8988T (cell line): ENCODE data around the gene SOX12.
"Not testable (repeated sequence)": the region's sequence is repeated elsewhere in the genome, so short reads cannot be mapped to it uniquely, and the experiment has no call there.

Experiments used
- DNase-seq: peaks from one replicate; pipeline ENCODE4 v3.0.0; 2011

Gene SOX12

GRCh38 chr20:363319-364078, 38.1 kb downstream of the SOX12 start:
- DNase-seq, result no peak

DNA sequence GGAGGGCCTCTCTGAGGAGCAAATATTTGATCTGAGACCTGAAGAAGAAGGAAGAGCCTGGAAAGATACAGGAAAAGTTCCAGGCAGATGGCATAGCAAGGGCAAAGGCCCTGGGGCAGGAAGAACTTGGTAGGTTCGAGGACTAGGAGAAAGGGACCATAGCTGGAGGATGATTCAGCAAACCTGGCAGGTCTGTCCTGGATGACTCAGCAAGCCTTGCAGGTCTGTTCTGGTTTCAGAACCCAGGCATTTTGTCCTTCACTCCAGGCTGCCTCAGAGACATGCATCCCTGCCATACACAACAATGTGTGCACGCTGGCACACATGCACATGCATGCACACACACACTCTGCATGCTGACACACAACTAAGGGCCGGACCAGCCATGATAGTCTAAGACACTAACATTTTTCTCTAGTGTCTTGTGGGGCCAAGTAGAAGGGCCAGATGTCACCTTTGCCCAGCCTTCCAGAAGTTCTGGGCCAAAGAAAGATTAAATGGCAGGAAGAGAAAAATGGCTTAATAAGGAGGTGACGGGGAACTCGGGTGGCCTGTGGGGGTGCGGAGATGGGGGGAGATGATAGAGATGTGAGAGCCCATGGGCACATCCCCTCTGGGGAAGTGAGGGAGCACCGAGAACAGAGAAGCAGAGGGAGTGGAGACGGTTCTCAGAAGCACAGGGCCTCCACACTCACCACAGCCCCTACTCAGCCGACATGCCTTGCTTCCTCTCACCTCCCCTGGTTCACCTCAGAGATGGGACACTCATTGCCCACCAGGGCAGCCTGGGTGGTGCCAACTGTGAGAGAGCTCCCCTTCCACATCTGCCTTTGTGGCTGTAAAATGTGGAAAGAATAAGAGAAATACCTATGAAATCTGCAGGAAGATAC, 39.8 kb downstream of the SOX12 start:
- no peak for DNase-seq

- no peak for DNase-seq
These were observed 40.8 kb downstream of the SOX12 start for GRCh38 chr20:366041-366718.

DNA sequence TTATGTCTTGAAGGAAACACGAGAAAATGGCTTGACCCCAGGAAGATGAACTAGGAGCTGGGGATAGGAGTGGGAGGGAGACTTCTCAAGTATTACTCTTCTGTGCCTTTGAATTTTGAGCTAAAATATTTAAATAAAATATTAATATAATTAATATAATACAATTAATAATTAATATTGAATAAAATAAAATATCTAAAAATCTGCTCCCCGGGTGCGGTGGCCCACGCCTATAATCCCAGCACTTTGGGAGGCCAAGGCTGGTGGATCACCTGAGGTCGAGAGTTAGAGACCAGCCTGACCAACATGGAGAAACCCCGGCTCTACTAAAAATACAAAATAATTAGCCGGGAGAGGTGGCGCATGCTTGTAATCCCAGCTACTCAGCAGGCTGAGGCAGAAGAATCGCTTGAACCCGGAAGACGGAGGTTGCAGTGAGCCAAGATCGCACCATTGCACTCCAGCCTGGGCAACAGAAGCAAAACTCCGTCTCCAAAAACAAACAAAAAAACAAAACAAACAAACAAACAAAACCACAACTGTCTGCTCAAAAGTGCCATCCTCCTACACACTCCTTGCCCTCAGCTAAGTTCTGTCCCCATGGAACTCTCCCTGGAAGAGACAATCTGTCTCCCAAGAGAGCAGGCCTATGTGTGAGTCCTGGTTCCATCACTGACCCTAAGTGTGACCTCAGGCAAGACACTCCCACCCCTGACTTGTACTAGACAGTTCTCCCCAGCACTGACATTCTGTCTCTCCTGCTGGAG, 41.5 kb downstream of the SOX12 start:
- DNase-seq, result no peak

- DNase-seq, result no peak
These were observed 42.1 kb downstream of the SOX12 start for GRCh38 chr20:367486-367887.

DNA sequence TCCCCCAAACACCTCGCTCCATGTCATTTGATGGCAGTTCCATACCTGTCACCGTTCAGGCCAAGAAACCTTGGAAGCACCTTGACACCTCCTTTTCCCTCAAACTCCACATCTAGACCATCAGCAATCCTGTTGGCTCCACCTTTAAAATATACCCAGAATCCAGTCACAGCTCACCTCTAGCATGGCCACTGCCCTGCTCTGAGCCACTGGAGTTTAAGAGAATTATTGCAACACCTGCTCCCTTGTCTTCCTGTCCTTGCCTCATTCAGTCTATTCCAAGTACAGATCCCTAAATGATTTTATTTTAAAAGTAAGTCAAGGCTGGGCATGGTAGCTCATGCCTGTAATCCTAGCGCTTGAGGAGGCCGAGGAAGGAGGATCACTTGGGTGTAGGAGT, 43.6 kb downstream of the SOX12 start:
- no peak for DNase-seq

GRCh38 chr20:370151-370600, 44.8 kb downstream of the SOX12 start:
- DNase-seq, result no peak

DNA sequence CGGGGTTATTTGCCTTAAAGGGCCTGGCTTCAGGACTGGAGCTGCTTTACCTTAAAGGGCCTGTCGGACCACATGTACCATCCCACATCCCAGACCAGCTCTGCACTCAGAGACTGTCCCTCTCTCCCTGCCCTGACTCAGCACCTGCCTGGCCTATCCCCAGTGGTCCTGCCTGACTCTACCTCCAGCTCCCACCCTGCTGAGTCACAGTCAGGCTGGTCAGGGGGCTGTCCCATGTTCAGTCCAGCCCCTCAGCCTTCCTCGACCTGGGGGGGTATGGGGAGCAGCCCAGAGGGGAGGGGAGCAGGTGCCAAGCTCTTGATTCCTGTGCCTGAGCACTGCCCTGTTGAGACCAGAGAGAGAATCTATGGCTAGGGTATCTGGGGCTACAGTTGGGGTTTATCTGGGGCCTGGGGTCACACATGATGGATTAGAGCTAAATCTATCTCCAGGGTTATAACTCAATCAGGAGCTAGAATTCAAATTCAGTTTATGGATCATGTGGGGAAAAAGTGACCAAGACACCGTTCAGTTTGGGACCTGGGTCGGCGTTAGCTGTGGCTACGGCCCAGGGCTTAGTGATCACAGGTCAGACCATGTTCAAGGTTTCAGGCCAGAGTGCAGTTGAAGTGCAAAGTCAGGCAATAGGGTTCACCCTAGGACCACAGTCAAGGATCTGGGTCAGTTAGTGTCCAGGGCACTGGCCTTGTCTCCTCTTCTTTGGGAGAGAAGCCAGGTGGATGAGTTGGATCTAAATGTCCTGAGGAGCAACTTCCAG, 45.8 kb downstream of the SOX12 start:
- no peak for DNase-seq

- no peak for DNase-seq
These were observed 46.6 kb downstream of the SOX12 start for GRCh38 chr20:371755-372542.

DNA sequence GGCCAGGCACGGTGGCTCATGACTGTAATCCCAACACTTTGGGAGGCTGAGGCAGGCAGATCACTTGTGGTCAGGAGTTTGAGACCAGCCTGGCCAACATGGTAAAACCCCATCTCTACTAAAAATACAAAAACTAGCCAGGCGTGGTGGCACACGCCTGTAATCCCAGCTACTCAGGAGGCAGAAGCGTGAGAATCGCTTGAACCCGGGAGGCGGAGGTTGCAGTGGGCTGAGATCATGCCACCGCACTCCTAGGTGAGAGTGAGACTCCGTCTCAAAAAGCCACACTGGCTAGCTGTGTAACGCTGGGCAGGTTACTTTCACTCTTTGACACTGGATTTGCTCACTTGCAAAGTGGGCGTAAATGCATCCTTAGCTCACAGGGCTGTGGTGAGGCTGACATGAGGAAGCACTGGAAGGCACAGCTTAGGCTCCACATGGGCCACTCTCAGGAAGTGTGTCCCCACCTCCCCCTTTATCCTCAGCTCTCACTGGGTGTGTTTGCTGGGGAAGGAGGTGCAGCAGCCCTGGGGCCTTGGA, 47.3 kb downstream of the SOX12 start:
- not testable (repeated sequence) for DNase-seq

- DNase-seq, result no peak
These were observed 48.0 kb downstream of the SOX12 start for GRCh38 chr20:373171-373890.

GRCh38 chr20:375265-375889, 50.0 kb downstream of the SOX12 start:
- DNase-seq, result no peak

DNA sequence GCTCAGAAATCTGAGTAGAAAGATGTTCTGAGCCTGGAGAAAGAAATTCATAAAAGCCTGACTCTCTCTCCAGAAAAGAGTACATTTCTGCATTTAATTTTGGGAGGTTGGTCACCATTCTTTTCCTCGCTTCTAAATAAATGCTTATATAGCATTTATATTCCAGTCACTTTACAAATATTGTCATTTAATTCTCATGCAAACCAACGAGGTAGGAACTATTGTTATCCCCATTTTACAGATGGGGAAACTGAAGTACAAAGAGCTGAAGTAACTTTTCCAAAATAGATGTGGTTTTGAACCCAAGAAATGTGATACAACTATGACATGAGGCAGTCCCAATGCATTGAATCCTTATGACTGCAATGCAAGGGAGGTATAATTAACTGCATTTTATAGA, 50.7 kb downstream of the SOX12 start:
- DNase-seq, result no peak

GRCh38 chr20:376750-377149, 51.4 kb downstream of the SOX12 start:
- no peak for DNase-seq

DNA sequence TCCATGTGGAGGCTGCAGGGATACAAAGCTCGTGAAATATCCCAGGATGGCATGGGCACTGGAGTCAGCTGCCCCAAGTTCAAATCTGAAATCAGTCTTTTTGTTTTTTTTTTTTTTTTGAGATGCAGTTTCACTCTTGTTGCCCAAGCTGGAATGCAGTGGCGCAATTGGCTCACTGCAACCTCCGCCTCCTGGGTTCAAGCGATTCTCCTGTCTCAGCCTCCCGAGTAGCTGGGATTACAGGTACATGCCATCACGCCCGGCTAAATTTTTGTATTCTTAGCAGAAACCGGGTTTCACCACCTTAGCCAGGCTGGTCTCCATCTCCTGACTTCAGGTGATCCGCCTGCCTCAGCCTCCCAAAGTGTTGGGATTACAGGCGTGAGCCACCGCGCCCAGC, 52.2 kb downstream of the SOX12 start:
- not testable (repeated sequence) for DNase-seq

DNA sequence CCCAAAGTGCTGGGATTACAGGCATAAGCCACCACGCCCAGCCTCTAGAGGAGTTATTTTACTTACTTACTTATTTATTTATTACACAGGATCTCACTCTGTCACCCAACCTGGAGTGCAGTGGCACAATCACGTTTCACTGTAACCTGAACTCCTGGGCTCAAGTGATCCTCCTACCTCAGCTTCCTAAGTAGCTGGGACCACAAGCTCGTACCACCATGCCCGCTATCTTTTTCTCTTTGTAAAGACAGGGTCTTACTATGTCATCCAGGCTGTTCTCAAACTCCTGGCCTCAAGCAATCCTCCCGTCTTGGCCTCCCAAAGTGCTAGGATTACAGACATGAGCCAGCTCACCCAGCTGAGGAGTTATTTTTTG, 53.6 kb downstream of the SOX12 start:
- DNase-seq, result no peak
